Calu3 (cell line): ENCODE measurements around the gene RER1. TPM values are rescaled to one million over a fixed set of nuclear protein-coding genes. Genes with fewer than 3 reads are reported as not detected.

ENCODE experiments used
- BruUV-seq: library from RNA; stranded (reverse); fragments of 400-500 nt; replicated peaks from 2 replicates; lab custom pipeline; 2021; lab: Mats Ljungman, UMichigan
- CTCF ChIA-PET: fragments of 300-600 bp; sonication (Branson Sonifier 250); formaldehyde crosslinking; loops from one replicate; lab custom pipeline; 2022; ENCODE audit warnings: antibody characterized with exemption; lab: Charles Lee
- DNase-seq: peaks from one replicate; pipeline ENCODE4 v3.0.0; 2022
- H3K27ac Mint-ChIP-seq: one replicate; pipeline ENCODE4 v1.8.0; 2022; ENCODE audit warnings: mixed read lengths; ENCODE audit not compliant: unreplicated experiment
- H3K27me3 Mint-ChIP-seq: one replicate; pipeline ENCODE4 v1.8.0; 2022; ENCODE audit warnings: mixed read lengths; ENCODE audit not compliant: unreplicated experiment
- H3K36me3 Mint-ChIP-seq: one replicate; pipeline ENCODE4 v1.8.0; 2022; ENCODE audit warnings: mild to moderate bottlenecking, moderate library complexity, mixed read lengths; ENCODE audit not compliant: insufficient read depth, unreplicated experiment
- H3K4me1 Mint-ChIP-seq: one replicate; pipeline ENCODE4 v1.8.0; 2022; ENCODE audit warnings: mild to moderate bottlenecking, low read depth, mixed read lengths; ENCODE audit not compliant: unreplicated experiment
- H3K4me3 Mint-ChIP-seq: one replicate; pipeline ENCODE4 v1.8.0; 2022; ENCODE audit warnings: mild to moderate bottlenecking, low read depth, moderate library complexity, mixed read lengths; ENCODE audit not compliant: unreplicated experiment
- H3K9me3 Mint-ChIP-seq: one replicate; pipeline ENCODE4 v1.8.0; 2022; ENCODE audit warnings: low read depth, mixed read lengths; ENCODE audit not compliant: unreplicated experiment
- intact Hi-C: fragments of 100-400 bp; cut with micrococcal nuclease; formaldehyde crosslinking; loops from one replicate; pipeline ENCODE4 v1.10.0; 2022; ENCODE audit not compliant: unreplicated experiment
- total RNA-seq: library from RNA; stranded (reverse); gene quantifications from 2 replicates; pipeline ENCODE4 v1.2.3, GENCODE V29; 2022
- TF ChIP-seq, protein P1 (sequence below): fragments of 200-600 bp; IDR thresholded peaks from one replicate; pipeline ENCODE4 v1.8.0; 2022; ENCODE audit warnings: antibody characterized with exemption; ENCODE audit not compliant: unreplicated experiment

RER1 gene
- total RNA-seq, 1 experiment from 2014 or later: 118 TPM

DNA sequence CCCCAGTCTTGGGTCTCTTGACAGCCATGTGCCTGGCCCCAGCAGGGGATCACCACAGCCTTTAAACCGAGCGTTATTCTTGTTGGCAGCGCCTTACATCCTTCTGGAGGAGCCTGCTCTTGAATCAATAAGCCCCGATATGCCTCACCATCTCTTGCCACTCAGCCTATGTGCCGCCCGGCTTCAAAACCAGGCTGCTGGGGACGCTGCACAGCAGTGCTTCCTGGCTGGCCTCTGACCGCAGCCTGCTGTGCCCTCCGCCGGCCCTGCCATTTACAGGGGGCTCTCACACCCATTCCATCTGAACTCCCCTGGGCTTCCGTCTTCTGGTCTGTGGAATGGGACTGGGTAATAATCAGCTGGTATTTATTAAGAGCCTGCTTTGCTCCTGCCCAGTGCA, 23.7 kb downstream of the RER1 start:
- TF ChIP-seq, protein P1, sequence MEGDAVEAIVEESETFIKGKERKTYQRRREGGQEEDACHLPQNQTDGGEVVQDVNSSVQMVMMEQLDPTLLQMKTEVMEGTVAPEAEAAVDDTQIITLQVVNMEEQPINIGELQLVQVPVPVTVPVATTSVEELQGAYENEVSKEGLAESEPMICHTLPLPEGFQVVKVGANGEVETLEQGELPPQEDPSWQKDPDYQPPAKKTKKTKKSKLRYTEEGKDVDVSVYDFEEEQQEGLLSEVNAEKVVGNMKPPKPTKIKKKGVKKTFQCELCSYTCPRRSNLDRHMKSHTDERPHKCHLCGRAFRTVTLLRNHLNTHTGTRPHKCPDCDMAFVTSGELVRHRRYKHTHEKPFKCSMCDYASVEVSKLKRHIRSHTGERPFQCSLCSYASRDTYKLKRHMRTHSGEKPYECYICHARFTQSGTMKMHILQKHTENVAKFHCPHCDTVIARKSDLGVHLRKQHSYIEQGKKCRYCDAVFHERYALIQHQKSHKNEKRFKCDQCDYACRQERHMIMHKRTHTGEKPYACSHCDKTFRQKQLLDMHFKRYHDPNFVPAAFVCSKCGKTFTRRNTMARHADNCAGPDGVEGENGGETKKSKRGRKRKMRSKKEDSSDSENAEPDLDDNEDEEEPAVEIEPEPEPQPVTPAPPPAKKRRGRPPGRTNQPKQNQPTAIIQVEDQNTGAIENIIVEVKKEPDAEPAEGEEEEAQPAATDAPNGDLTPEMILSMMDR: no peak
- H3K9me3 Mint-ChIP-seq: no peaks in the 10 kb centered on the region
- H3K4me3 Mint-ChIP-seq: peak overlapping the region; percentile 76
- intact Hi-C loops: no loop called here
- DNase-seq: no peak
- H3K27me3 Mint-ChIP-seq: no peaks in the 10 kb centered on the region
- peak overlapping the region; percentile 60 for H3K27ac Mint-ChIP-seq
- H3K36me3 Mint-ChIP-seq: peaks cover 57% of the 10 kb centered on the region
- BruUV-seq: no TSS peak
- CTCF ChIA-PET: interaction anchor here (0.6 to 1.9 kb wide), 7 partner anchors 31 to 373 kb away, joined by 3 to 19 read pairs (median 4); partner anchors contain the start of gene PANK4
- H3K4me1 Mint-ChIP-seq: peaks cover 26% of the 10 kb centered on the region

DNA sequence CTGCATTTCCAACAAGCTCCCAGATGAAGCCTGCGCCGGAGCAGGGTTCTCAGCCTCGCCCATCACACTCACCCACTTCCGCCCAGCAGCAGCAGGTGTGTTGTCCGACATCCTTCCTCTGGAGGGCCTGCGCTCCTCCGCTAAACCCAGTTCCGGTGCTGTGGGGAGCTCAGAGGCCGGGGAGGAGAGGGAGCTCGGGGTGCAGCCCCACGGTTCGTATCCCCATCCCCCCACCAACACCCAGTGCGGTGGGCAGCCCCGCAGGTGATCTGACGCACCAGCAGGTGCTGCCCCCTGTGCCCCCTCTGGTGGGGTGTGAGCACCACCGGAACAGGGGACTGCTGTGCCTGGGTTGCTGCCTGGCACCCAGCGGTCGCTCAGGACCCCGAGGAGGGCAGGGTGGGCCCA, 24.2 kb downstream of the RER1 start:
- intact Hi-C loops: no loop called here
- no TSS peak for BruUV-seq
- H3K27ac Mint-ChIP-seq: peak overlapping the region; percentile 60
- H3K27me3 Mint-ChIP-seq: no peaks in the 10 kb centered on the region
- DNase-seq: peak; percentile 59
- peaks cover 26% of the 10 kb centered on the region for H3K4me1 Mint-ChIP-seq
- CTCF ChIA-PET: interaction anchor here (0.6 to 1.9 kb wide), 7 partner anchors 27 to 373 kb away, joined by 3 to 19 read pairs (median 3); no protein-coding TSS in a partner anchor
- no peaks in the 10 kb centered on the region for H3K9me3 Mint-ChIP-seq
- TF ChIP-seq, protein P1: peak; percentile 23
- peak overlapping the region; percentile 76 for H3K4me3 Mint-ChIP-seq
- H3K36me3 Mint-ChIP-seq: peaks cover 52% of the 10 kb centered on the region

DNA sequence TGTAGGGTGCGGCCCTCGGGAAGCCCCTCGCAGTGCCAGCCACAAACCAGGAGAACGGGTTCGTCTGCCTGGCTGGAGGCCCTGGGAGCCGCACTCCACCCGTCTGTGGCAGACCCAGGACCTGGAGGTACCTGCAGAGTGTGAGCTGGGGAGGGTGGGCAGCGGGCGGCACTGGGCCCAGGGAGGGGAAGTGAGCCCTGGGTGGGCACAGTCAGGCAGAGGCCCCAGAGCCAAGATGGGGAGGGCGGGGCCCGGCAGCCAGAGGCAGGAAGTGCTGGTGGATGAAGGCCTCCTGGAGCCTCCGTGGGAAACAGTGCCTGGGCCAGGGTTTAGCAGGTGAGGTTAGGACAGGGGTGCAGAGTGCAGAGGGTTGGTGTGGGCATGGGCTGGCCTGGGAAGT, 24.8 kb downstream of the RER1 start:
- DNase-seq: peak; percentile 73
- CTCF ChIA-PET: interaction anchor here (0.6 to 1.9 kb wide), 5 partner anchors 28 to 162 kb away, joined by 3 to 19 read pairs (median 3); no protein-coding TSS in a partner anchor
- intact Hi-C loops: no loop called here

DNA sequence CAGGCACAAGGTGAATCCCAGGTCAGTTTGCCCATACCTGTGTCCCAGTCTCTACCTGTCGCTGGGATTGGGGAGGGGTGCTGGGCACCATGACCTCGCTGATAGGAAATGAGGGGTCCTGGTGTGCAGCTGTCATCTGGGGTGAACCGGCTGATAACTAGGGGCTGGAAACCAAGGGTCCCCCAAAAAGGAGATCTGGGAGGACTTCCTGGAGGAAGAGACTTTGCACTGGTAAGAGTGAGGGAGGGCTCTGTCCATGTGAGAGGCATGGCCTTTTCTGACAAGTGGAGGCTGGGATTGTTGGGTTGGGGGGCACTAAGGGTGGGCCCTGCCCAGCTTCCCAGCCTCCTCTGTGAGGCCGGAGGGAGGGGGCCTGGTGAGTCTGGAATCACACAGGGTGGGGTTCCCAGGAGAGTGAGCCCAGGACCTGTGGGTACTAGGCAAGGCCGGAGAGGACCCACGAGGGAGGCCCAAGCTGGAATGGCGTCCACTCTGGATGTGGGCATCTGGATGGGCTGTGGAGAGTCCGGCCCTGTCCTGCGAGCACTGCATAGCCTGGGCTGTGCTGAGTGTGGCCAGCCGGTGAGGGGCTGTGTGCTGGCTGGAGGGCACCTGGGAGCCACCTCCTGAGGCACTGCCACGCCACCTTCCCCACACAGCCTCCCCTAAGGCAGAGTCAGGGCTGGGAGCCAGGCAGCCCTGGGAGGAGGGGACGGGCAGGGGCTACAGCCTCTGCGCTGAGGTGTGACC, 25.6 kb downstream of the RER1 start:
- intact Hi-C loops: no loop called here
- no peaks in the 10 kb centered on the region for H3K9me3 Mint-ChIP-seq

More for the DNA sequence above, 24.8 kb downstream of the RER1 start:
- TF ChIP-seq, protein P1: no peak
- Mint-ChIP-seq H3K4me1 (peaks cover 26% of the 10 kb centered on the region), H3K36me3 (peaks cover 46% of the 10 kb centered on the region), H3K27me3 (no peaks in the 10 kb centered on the region), H3K9me3 (no peaks in the 10 kb centered on the region), H3K4me3 (peak overlapping the region; percentile 76), H3K27ac (peak overlapping the region; percentile 55)
- BruUV-seq: no TSS peak

More for the DNA sequence above, 25.6 kb downstream of the RER1 start:
- H3K36me3 Mint-ChIP-seq: peaks cover 38% of the 10 kb centered on the region
- peaks cover 26% of the 10 kb centered on the region for H3K4me1 Mint-ChIP-seq
- CTCF ChIA-PET: interaction anchor here (1.9 kb wide), 1 partner anchor 130 kb away, joined by 19 read pairs; no protein-coding TSS in a partner anchor
- H3K27me3 Mint-ChIP-seq: no peaks in the 10 kb centered on the region
- peak overlapping the region; percentile 55 for H3K27ac Mint-ChIP-seq
- no peak for DNase-seq
- peak overlapping the region; percentile 76 for H3K4me3 Mint-ChIP-seq
- no TSS peak for BruUV-seq
- TF ChIP-seq, protein P1: no peak
